T-helper 2 cell (primary cell): ENCODE measurements around the gene PGGHG.
A peak's percentile ranks its signal among the peaks of the same experiment; 100 is the strongest.
"Not testable (repeated sequence)": the region's sequence is repeated elsewhere in the genome, so short reads cannot be mapped to it uniquely, and the experiment has no call there.

Experiments used
- DNase-seq, 5 experiments: peaks; one replicate each; pipeline versions ENCODE4 v3.0.0 to v3.0.0-alpha.2; 2012 to 2022

The PGGHG gene

GRCh38 chr11:330307-330693 is 41.4 kb downstream of the PGGHG start:
- no peak for DNase-seq

DNA sequence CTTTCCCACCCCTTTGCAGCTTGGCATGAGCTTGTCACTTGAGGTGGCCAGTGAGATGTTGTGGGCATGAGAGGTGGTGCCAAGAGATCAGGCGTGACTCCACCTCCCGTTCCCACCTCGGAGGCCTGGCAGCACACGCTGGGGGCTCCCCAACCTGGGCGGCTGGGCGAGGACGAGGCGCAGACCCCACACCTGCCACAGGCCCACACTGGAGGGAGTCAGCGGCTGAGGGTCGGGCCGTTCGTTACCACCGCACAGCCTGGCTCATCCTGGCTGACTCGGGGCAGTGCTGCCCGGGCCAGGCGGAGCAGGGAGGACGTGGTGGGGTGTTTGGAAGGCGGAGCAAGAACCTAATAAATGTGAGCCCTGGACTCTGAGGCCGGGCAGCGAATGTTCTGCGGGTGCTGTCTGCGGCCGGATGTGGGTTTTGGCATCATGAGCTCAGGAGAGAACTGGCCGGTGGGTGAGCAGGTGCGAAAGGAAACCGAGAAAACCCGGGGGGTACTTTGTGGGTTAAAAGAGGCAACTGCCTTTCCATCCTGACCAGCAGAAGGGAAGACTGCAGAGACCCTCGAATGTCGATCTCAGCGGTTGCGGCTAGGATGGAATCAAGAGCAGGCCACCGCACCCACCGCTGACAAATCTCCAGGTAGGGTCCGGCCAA is 41.9 kb downstream of the PGGHG start:
- peak in 1 of 5 experiments; percentile 48 for DNase-seq

DNA sequence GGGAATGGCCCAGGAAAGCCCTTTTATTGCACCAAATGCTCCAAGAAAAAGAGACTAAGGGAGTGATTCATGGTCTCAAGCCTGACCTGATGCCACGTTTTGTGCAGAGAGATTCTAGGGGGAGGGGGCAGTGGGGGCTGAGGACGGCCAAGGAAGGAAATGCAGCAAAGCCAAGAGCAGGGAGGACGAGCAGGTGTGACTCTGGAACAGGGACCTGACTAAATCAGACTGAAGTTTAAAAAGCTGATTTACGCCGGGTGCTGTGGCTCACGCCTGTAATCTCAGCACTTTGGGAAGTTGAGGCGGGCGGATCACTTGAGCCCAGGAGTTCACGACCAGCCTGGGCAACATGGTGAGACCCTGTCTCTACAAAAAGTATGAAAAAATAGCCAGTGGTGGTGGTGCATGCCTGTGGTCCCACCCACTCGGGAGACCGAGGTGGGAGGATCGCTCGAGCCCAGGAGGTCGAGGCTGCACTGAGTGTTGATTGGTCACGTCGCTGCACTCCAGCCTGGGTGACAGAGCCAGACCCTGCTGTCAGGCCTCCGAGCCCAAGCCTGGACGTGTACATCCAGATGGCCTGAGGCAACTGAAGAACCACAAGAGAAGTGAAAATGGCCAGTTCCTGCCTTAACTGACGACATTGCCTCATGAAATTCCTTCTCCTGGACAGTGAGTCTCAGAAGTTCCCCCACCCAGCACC is 42.6 kb downstream of the PGGHG start:
- no peak for DNase-seq

DNA sequence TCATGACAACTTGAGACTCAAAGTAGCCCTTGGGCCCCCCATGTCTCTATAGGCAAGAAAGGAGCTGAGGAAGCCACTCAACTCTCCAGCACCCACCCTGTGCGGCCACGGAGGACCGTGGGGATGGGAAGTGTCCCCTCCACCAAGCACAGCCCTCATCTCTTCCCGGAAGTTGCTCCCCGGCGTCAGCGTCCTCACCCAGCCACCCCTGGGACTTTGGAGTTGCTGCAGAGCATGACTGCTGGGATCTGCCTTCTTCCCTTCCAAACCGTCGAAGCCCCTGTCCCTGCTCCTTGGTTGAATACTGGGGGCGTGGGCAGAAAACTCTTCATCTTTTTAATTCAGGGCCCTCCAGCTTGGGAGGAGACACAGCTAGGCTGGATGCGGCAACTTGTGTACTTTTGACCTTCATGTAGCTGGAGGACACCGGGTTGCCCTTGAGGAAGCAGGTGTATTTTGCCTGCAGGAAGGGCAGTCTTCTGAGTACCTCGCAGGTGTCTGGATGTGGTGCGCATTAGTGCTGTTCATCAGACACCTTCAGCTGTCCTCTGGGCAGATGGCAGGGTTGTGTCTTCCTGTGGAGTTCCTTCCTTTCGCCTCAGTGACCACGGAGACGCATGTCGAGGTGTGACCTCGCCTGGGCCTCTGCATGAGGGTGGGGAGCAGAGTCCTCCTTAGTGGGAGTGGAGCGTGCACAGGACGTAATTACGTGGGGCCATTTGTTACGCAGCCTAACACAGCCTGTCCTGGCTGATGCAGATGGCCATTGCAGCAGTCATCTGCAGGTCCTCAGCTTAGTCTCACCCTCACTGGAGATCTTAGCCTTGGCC is 43.9 kb downstream of the PGGHG start:
- DNase-seq: no peak

DNA sequence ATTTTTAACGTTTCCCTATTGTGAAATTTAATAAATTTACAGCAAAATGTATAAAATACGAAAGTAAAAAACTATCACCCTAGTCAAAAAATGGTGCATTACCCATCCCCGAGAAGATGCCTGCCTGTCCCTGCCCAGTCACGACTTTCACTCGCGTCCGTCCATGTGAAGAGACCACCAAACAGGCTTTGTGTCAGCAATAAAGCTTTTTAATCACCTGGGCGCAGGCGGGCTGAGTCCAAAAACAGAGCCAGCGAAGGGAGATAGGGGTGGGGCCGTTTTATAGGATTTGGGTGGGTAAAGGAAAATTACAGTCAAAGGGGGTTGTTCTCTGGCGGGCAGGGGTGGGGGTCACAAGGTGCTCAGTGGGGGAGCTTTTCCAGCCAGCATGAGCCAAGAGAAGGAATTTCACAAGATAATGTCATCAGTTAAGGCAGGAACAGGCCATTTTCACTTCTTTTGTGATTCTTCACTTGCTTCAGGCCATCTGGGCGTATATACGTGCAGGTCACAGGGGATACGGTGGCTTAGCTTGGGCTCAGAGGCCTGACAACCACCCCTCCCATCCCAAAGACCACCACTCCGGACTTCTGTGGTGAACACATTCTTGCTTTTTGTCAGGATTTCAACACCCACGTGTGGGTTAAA is 44.8 kb downstream of the PGGHG start:
- DNase-seq: not testable (repeated sequence)

DNA sequence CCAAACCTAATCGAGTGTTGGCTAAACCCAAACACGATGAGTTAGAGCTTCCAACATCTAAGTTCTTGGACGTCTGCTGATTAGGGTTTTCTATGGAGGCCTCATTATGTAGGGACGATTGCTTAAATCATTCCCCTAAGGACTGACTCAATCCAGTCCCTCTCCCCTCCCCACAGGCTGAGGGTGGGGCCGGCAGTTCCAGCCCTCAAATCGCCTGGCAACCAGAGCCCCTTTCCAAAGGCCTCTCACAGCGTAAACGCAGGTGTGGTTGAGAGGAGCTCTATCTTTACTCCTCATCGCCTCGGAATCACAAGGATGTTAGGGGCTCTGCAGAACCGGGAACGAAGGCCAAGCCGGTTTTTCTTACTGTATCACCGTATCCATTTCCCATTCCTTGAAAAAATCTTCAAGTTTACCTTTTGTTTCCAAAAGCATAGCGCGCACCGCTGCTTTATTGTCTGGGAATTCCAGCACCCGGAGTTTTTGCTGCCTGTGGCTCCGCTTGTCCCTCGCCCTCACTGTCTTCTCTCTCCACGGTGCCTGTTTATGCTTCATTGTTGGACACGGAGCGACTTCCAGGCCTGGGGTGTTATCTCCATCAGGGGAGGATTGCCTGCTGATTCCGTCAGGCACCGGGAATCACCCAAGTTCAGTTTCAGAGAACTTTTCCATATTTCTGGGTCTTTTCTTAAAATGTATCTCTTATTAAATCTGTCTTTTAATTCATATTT is 45.5 kb downstream of the PGGHG start:
- no peak for DNase-seq

GRCh38 chr11:335779-336658 is 47.1 kb downstream of the PGGHG start:
- DNase-seq: no peak

- no peak for DNase-seq
These were observed 47.8 kb downstream of the PGGHG start for GRCh38 chr11:336659-337198.

- no peak for DNase-seq
These were observed 48.8 kb downstream of the PGGHG start for GRCh38 chr11:337711-338110.

DNA sequence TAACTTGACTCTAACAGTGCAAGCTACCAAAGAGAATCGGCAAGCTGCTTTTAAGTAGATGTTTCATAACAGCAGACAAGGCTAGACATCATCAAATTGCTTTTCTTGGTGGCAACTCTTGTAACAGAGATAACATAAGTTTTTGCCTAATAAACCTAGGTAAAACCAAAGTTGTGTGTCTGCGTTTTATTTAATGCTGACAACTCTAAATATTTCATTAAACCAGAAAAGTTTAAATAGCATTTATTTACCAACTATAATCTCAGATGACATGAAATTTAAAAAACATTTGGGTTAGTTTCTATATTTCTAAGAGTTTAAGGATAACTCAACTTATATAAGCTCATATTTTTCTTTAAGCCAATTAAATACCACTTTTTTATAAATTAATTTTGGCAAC is 51.0 kb downstream of the PGGHG start:
- DNase-seq: no peak

- no peak for DNase-seq
These were observed 51.9 kb downstream of the PGGHG start for GRCh38 chr11:340539-341512.

GRCh38 chr11:342328-342727 is 53.4 kb downstream of the PGGHG start:
- DNase-seq: peak in 1 of 5 experiments; percentile 51

DNA sequence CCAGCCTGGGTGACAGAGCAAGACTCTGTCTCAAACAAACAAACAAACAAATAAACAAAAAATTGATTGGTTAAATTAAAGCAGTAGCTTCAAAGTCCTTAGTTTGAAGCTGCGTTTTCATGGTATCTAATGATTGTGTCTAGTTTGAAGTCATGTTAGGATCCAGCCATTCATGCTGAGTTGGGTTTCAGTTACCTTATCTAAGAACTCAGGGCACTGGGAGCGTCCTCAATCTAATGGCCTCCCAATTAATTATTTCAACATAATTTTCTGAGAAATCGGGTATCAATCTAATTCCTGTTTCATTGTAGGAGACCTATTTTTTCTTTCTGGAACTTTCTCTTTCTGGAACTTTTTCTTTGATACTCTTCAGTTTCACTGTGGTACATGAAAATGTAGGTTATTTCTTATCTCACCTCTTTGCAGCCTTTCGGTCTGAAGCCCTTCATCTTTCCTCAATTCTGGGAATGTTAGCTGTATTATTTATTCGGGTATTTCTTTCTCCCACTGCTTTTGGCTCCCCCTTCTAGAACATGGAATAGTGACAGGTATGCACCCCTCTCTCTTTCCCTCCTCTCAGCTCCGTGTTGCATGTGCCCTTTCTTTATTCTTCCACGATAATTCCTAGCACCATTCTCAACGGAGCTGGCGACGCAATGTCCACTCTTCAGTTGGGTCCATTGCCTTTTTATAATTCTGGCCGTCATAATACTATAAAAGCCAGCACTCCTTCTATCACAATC is 56.1 kb downstream of the PGGHG start:
- no peak for DNase-seq
